SK-N-SH treated with all-trans-retinoic acid at 6 μM for 48 hours (cell line): ENCODE data around the gene SARDH.

ENCODE experiments used
- ATAC-seq: fragments of 200-7000 bp; cut with Tn5 transposase; 3 replicates; pipeline ENCODE4 v1.9.1; 2020; ENCODE audit warnings: mild to moderate bottlenecking, moderate library complexity
- ARNTL ChIP-seq: fragments of 450-650 bp; formaldehyde crosslinking; IDR thresholded peaks from 2 replicates; pipeline ENCODE4 v1.5.0; 2020; ENCODE audit warnings: low read depth, mild to moderate bottlenecking, moderate library complexity, borderline replicate concordance
- BACH2 ChIP-seq: fragments of 250-450 bp; sonication (Bioruptor Pico); IDR thresholded peaks from 2 replicates; pipeline ENCODE4 v1.9.0; 2021; ENCODE audit warnings: mild to moderate bottlenecking, borderline replicate concordance
- CSDC2 ChIP-seq: fragments of 250-450 bp; sonication (Bioruptor Pico); IDR thresholded peaks from 2 replicates; pipeline ENCODE4 v1.5.0; 2020; ENCODE audit warnings: mild to moderate bottlenecking, moderate library complexity
- ESRRG ChIP-seq: fragments of 250-450 bp; sonication (Bioruptor Pico); IDR thresholded peaks from 2 replicates; pipeline ENCODE4 v1.6.1; 2021; ENCODE audit warnings: mild to moderate bottlenecking
- ISL1 ChIP-seq: fragments of 250-450 bp; sonication (Bioruptor Pico); IDR thresholded peaks from 2 replicates; pipeline ENCODE4 v2.1.2; 2022; ENCODE audit warnings: mild to moderate bottlenecking, moderate library complexity
- OSR1 ChIP-seq: fragments of 250-450 bp; sonication (Bioruptor Pico); IDR thresholded peaks from 2 replicates; pipeline ENCODE4 v1.8.0; 2022; ENCODE audit warnings: moderate library complexity, mild to moderate bottlenecking, inconsistent platforms
- PPARA ChIP-seq: fragments of 250-450 bp; sonication (Bioruptor Pico); IDR thresholded peaks from 2 replicates; pipeline ENCODE4 v1.5.0; 2020; ENCODE audit warnings: mild to moderate bottlenecking, borderline replicate concordance
- RARB ChIP-seq: fragments of 250-450 bp; sonication (Bioruptor Pico); IDR thresholded peaks from 2 replicates; pipeline ENCODE4 v1.8.0; 2021; ENCODE audit warnings: mild to moderate bottlenecking, moderate library complexity
- SNAI2 ChIP-seq: fragments of 250-450 bp; sonication (Bioruptor Pico); IDR thresholded peaks from 2 replicates; pipeline ENCODE4 v1.5.0; 2020; ENCODE audit warnings: mild to moderate bottlenecking, moderate library complexity
- TCF4 ChIP-seq: fragments of 250-450 bp; sonication (Bioruptor Pico); IDR thresholded peaks from 2 replicates; pipeline ENCODE4 v1.8.0; 2021; ENCODE audit warnings: mild to moderate bottlenecking, moderate library complexity, borderline replicate concordance
- TOX ChIP-seq: fragments of 250-450 bp; sonication (Bioruptor Pico); IDR thresholded peaks from 2 replicates; pipeline ENCODE4 v1.8.0; 2021; ENCODE audit warnings: mild to moderate bottlenecking, moderate library complexity, borderline replicate concordance
- ZC3H10 ChIP-seq: fragments of 250-450 bp; sonication (Bioruptor Pico); IDR thresholded peaks from 2 replicates; pipeline ENCODE4 v1.5.1; 2021; ENCODE audit warnings: mild to moderate bottlenecking, moderate library complexity
- ZFP3 ChIP-seq: fragments of 250-450 bp; sonication (Bioruptor Pico); IDR thresholded peaks from 2 replicates; pipeline ENCODE4 v1.5.0; 2020; ENCODE audit warnings: mild to moderate bottlenecking, moderate library complexity
- ZFP30 ChIP-seq: fragments of 450-650 bp; formaldehyde crosslinking; IDR thresholded peaks from 2 replicates; pipeline ENCODE4 v1.5.0; 2022; ENCODE audit warnings: mild to moderate bottlenecking, moderate library complexity
- ZNF565 ChIP-seq: fragments of 450-650 bp; formaldehyde crosslinking; conservative IDR thresholded peaks from 2 replicates; pipeline ENCODE4 v1.5.0; 2020; ENCODE audit warnings: low read depth, mild to moderate bottlenecking, moderate library complexity
- ZNF70 ChIP-seq: fragments of 450-650 bp; formaldehyde crosslinking; IDR thresholded peaks from 2 replicates; pipeline ENCODE4 v1.5.0; 2020; ENCODE audit warnings: mild to moderate bottlenecking, moderate library complexity
- ZNF8 ChIP-seq: fragments of 450-650 bp; formaldehyde crosslinking; IDR thresholded peaks from 2 replicates; pipeline ENCODE4 v1.5.0; 2020; ENCODE audit warnings: mild to moderate bottlenecking, moderate library complexity
- TF ChIP-seq, protein P1 (sequence below): fragments of 250-450 bp; sonication (Bioruptor Pico); IDR thresholded peaks from 2 replicates; pipeline ENCODE4 v1.8.0; 2020; ENCODE audit warnings: mild to moderate bottlenecking, moderate library complexity, borderline replicate concordance
- TF ChIP-seq, protein P2 (sequence below): fragments of 250-450 bp; sonication (Bioruptor Pico); IDR thresholded peaks from 2 replicates; pipeline ENCODE4 v1.5.1; 2021; ENCODE audit warnings: mild to moderate bottlenecking, moderate library complexity
- TF ChIP-seq, protein P3 (sequence below): fragments of 250-450 bp; sonication (Bioruptor Pico); IDR thresholded peaks from 2 replicates; pipeline ENCODE4 v1.5.1; 2020; ENCODE audit warnings: low read depth, mild to moderate bottlenecking, moderate library complexity
- TF ChIP-seq, protein P4 (sequence below): fragments of 250-450 bp; sonication (Bioruptor Pico); IDR thresholded peaks from 2 replicates; pipeline ENCODE4 v1.8.0; 2021; ENCODE audit warnings: low read depth, mild to moderate bottlenecking, moderate library complexity, borderline replicate concordance

Gene SARDH

DNA sequence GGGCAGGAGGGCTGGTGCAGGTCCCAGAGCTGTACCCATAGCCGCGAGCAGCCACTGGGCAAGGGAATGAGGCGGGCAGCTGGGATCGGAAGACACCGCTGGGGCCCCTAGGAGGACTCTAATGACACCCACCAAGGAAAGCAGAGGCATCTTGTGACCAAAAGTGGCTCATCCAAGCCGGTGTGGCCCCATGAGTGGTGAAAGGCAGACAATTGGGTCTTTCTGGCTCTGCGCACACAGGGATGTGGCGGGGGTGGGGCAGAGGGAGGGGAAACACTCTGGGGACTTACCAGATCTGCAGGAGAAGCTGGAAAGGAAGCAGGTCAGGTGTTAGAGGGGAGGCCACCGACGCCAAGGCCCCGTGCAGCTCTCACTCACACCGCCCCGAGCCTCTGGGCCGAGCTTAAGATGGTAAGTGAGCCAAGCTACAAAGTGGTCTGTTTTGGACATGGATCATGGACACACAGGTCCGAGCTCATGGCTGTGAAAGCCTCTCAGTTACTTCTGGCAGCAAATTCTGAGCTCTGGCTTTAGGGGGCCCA is 42.3 kb upstream of the SARDH start:
- ATAC-seq = no peak
- no peak for TF ChIP-seq TCF4
- TF ChIP-seq, protein P1, sequence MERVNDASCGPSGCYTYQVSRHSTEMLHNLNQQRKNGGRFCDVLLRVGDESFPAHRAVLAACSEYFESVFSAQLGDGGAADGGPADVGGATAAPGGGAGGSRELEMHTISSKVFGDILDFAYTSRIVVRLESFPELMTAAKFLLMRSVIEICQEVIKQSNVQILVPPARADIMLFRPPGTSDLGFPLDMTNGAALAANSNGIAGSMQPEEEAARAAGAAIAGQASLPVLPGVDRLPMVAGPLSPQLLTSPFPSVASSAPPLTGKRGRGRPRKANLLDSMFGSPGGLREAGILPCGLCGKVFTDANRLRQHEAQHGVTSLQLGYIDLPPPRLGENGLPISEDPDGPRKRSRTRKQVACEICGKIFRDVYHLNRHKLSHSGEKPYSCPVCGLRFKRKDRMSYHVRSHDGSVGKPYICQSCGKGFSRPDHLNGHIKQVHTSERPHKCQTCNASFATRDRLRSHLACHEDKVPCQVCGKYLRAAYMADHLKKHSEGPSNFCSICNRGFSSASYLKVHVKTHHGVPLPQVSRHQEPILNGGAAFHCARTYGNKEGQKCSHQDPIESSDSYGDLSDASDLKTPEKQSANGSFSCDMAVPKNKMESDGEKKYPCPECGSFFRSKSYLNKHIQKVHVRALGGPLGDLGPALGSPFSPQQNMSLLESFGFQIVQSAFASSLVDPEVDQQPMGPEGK = no peak
- no peak for TF ChIP-seq ZFP3 (CRISPR knock-in tag)
- TF ChIP-seq ZNF565 (CRISPR knock-in tag) = no peak
- no peak for TF ChIP-seq ESRRG (CRISPR knock-in tag)

DNA sequence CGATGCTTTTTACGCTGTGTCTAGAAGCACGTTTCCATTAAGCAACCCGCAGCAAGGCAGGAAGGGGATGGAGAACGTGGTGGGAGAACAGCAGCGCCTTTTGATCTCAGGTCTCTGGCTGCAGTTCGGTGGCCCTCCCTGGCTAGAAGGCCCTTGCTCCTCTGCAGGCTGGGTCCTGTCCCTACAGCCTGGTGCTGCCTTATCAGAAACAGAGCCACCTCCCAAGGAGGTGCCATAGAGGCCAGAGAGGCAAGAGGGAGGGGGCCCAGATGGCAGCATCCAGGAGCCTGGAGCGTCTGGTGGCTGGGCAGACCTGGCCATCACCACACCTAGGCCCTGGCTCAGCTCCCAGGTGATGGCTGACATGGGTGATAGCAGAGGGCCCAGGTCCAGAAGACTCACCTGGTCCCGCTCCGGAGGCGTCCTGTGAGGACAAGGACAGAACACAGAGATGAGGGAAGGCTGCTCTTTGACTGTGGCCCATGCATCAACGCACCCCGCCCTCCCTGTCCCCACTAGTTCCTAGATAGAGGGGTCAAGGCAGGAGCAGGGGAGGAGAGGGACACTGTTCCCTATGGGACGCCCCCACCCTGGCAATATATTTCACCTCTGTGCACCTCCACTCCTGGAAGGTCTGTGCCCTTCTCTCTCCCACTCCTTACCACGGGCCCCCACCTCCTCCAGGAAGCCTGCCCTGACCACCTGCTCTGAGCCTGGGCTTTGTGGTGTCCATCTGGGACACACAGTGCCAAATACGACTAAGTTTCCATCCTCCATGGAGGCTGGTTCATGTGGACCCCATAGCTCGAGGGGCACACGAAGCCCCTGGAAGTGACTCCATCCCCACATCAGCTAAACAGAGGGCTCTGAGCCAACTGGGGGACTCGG is 41.6 kb upstream of the SARDH start:
- no peak for TF ChIP-seq ZC3H10
- no peak for TF ChIP-seq ZNF70 (CRISPR knock-in tag)
- TF ChIP-seq ZFP3 (CRISPR knock-in tag) = no peak
- no peak for TF ChIP-seq ZNF8 (CRISPR knock-in tag)
- TF ChIP-seq ZNF565 (CRISPR knock-in tag) = no peak
- no peak for TF ChIP-seq SNAI2
- no peak for TF ChIP-seq TCF4
- TF ChIP-seq, protein P1 = no peak
- TF ChIP-seq, protein P2, sequence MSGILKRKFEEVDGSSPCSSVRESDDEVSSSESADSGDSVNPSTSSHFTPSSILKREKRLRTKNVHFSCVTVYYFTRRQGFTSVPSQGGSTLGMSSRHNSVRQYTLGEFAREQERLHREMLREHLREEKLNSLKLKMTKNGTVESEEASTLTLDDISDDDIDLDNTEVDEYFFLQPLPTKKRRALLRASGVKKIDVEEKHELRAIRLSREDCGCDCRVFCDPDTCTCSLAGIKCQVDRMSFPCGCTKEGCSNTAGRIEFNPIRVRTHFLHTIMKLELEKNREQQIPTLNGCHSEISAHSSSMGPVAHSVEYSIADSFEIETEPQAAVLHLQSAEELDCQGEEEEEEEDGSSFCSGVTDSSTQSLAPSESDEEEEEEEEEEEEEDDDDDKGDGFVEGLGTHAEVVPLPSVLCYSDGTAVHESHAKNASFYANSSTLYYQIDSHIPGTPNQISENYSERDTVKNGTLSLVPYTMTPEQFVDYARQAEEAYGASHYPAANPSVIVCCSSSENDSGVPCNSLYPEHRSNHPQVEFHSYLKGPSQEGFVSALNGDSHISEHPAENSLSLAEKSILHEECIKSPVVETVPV (CRISPR knock-in tag) = no peak
- TF ChIP-seq TOX = no peak
- TF ChIP-seq PPARA (CRISPR knock-in tag) = no peak
- TF ChIP-seq ZFP30 (CRISPR knock-in tag) = no peak
- TF ChIP-seq, protein P3, sequence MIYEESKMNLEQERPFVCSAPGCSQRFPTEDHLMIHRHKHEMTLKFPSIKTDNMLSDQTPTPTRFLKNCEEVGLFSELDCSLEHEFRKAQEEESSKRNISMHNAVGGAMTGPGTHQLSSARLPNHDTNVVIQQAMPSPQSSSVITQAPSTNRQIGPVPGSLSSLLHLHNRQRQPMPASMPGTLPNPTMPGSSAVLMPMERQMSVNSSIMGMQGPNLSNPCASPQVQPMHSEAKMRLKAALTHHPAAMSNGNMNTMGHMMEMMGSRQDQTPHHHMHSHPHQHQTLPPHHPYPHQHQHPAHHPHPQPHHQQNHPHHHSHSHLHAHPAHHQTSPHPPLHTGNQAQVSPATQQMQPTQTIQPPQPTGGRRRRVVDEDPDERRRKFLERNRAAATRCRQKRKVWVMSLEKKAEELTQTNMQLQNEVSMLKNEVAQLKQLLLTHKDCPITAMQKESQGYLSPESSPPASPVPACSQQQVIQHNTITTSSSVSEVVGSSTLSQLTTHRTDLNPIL (CRISPR knock-in tag) = no peak
- TF ChIP-seq CSDC2 = no peak
- no peak for TF ChIP-seq BACH2 (CRISPR knock-in tag)
- no peak for TF ChIP-seq ARNTL (CRISPR knock-in tag)
- no peak for TF ChIP-seq ESRRG (CRISPR knock-in tag)
- no peak for TF ChIP-seq RARB
- TF ChIP-seq, protein P4, sequence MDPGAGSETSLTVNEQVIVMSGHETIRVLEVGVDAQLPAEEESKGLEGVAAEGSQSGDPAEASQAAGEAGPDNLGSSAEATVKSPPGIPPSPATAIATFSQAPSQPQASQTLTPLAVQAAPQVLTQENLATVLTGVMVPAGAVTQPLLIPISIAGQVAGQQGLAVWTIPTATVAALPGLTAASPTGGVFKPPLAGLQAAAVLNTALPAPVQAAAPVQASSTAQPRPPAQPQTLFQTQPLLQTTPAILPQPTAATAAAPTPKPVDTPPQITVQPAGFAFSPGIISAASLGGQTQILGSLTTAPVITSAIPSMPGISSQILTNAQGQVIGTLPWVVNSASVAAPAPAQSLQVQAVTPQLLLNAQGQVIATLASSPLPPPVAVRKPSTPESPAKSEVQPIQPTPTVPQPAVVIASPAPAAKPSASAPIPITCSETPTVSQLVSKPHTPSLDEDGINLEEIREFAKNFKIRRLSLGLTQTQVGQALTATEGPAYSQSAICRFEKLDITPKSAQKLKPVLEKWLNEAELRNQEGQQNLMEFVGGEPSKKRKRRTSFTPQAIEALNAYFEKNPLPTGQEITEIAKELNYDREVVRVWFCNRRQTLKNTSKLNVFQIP = no peak
- no peak for TF ChIP-seq ISL1 (CRISPR knock-in tag)
- TF ChIP-seq, all 23 proteins: peak for 0
- no peak for ATAC-seq

DNA sequence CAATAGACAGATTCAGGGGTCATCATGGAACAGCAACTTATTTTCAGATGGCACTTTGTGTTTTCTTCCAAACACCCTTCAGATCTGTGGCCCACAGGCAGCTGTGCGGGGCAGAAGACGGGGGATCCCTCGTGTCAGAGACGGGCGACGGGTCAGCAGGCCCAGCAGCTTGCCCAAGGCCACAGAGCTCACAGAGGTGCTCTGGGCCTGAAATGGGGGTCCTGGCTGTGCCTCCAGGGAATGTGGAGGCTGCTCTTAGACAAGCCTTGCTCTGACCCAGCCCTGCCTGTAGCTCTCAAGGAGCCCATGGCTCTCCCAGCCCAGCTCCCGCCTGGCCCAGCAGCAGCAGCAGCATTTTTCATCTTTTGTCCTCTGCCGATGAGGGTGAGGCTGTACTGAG is 40.9 kb upstream of the SARDH start:
- ATAC-seq = no peak
- TF ChIP-seq ZC3H10 (no peak), PPARA (CRISPR knock-in tag) (no peak), OSR1 (CRISPR knock-in tag) (no peak), ZNF70 (CRISPR knock-in tag) (no peak), TOX (no peak), ARNTL (CRISPR knock-in tag) (no peak), BACH2 (CRISPR knock-in tag) (no peak), ZNF8 (CRISPR knock-in tag) (no peak), ISL1 (CRISPR knock-in tag) (no peak), ESRRG (CRISPR knock-in tag) (no peak), CSDC2 (no peak)
- TF ChIP-seq, protein P1 = no peak
- TF ChIP-seq, protein P3 (CRISPR knock-in tag) = no peak
- TF ChIP-seq, protein P4 = no peak
